GM19043 (cell line): ENCODE results near the gene FPR2.
"Not testable (repeated sequence)": the region's sequence is repeated elsewhere in the genome, so short reads cannot be mapped to it uniquely, and the experiment has no call there.

Source experiments
- ATAC-seq: cut with Tn5 transposase; IDR thresholded peaks from one replicate; pipeline ENCODE4 v1.9.1; 2021; ENCODE audit warnings: low read depth; ENCODE audit not compliant: unreplicated experiment

FPR2 gene

DNA sequence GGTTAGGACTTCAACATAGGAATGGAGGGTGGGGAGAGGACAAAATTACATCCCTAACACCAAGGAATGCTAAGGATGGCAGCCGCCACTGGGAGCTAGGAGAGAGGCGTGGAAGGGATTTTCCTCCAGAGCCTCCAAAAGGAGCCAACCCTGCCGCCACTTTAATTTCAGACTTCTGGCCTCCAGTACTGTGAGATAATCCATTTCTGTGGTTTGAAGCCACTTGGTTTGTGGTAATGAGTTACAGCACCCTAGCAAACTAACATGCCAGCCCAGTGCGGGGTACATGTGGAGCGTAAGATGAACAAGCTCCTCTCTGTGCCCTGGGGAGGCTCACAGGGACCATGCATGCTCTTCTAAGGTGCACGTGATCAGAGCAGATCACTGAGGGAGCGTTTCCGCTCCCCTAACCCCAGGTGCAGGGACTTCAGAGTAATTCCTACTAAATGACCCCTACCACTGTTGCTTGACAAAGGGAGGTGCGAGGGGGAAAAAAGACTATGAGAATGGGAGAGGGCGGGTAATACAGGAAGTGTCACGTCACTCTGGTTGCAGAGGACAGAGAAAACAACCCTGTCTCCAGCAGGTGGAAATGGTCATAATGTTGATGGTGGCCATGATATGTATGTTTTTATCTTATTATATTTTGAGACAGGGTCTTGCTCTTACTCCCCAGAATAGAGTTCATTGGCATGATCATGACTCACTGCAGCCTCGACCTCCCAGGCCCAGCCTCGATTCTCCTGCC, 21.3 kb upstream of the FPR2 start:
- no peak for ATAC-seq

DNA sequence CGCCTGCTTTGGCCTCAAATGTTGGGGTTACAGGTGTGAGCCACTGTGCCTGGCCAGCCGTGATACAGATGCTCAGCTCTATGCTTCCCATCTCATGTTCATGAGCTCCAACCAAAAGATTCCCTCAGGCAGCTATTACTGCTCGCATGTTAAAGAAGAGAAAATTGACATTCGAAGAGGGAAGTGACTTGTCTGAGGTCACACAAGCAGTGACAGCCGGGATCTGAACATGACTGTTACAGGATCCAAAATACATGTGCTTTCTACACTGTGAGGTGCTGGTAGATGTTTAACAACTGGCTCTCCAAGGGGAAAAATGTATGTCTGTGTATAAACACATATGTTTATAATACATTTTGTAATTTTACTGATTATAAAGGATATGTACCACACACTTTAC, 20.6 kb upstream of the FPR2 start:
- ATAC-seq, result no peak

DNA sequence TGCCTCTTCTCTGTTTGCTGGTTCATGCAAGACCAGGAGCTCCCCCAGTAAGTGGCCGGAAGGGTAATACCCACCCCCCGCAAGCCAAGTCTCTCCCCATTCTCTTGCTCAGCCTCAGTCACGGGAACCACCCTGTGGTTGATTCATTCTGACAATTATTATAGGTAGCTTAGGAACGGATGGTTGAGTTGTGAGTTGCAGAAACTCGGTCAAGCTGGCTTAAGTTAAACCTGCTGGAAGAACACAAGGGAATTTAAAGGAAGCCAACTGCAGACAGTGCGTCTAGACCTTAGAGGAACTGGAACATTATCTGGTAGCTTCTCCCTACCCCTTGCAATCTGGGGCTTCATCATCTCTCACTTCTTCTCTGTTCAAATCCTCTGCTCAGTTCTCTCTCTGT, 18.2 kb upstream of the FPR2 start:
- no peak for ATAC-seq

DNA sequence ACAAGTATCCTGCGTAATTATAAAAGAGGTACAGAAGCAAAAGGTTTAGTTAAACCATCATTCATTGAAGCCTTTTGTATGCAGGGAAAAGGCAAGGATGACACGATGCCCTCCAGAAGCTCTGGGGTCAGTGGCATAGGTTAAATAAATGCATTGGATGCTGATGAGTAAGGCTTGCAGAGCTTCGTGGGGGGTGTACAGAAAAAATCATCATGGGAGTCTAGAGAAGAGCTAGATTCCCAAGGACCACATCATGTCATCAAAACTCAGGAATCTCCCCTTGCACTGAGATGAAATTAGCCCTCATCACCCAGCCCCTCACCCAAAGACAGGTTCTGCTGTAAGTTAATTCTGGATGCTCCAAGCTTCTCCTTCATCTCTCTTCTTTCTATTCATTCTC, 17.6 kb upstream of the FPR2 start:
- no peak for ATAC-seq

DNA sequence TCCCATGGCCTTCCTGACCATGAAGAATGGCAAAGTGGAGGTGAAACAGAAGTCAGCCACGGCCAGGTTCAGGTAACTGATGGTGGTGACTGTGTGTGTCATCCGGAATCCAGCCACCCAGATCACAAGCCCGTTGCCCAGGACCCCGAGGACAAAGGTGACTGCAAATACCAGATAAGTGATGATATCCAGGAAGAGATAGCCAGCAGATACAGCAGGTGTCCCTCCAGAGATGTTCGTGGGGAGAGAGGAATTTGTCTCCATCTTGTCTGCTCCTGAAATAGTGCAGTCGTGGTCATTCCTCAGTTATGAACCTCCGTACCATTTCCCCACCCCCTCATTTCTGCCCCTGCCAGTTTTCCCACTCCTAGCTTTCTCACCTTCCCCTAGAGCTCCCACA, 14.2 kb upstream of the FPR2 start:
- ATAC-seq, result no peak

DNA sequence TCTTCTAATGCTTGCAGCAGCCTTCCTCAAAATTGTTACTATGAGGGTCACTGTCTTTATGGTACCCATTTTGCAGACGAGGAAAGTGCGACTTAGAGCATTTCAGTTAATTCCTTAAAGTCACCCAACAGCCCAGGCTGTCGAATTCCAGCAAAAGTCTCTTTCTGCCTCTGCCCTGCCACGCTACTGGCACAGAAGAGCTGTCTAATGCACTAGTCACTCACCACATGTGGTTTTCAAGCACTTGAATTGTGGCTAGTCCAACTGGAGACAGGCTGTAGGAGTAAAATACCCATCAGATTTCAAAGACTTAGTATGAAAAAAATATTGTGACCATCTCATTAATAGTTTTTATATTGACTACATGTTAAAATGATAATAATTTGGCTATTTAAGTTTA, 11.0 kb upstream of the FPR2 start:
- no peak for ATAC-seq

DNA sequence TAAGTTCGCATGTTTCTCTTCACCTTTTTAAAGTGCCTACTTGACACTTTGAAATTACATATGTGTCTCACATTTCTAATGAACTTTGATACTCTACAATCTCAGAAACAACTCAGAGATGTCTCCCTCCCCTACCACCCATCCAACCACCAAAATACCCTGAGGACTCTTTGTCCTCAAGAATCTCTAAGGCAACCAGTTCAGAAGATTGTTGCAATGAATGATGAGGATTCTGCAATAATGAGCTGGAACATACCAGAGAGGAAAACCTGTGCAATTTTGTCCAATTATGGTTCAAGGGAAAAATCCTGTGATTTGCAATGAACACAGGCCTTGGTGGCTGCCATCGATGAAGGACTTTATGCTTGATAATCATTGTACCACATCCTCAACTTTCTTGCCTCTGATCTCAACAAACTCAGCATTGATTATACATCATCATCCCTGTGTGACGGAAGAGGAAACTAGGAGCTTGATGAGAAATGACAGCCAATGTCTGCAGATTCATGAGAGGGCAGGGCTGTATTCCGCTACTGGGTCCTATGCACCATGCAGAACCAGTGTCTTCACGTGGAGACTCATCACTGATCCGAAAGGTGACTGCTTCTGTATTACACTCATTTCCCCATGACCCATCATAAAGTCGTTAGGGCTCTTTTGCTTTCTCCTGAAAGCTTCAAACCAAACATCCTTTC, 10.4 kb upstream of the FPR2 start:
- ATAC-seq, result no peak

DNA sequence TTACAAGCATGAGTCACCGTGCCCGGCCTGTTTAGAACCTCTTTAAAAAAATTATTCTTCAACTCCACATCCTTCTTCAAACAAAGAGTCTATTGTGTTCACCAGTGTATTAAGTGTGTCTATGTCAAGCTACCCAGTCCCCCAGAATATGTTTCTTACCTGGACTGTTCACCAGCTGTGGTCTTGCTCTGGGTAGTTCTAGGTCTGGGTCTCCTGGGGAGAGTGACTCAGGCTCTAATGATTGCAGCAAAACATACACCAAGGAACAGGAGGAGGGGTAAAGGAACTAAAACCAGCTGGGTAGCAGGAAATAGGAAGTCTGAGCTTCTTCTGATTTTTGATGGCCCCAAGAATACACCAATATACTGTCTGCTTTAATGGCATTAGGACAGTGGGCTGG, 9.3 kb upstream of the FPR2 start, which contains the start of gene FPR1:
FPR1 (minus strand) TSS at position 224 of the 400 bp plus-strand sequence. CDS start 4,884 bp downstream, outside the sequence.
- no peak for ATAC-seq

DNA sequence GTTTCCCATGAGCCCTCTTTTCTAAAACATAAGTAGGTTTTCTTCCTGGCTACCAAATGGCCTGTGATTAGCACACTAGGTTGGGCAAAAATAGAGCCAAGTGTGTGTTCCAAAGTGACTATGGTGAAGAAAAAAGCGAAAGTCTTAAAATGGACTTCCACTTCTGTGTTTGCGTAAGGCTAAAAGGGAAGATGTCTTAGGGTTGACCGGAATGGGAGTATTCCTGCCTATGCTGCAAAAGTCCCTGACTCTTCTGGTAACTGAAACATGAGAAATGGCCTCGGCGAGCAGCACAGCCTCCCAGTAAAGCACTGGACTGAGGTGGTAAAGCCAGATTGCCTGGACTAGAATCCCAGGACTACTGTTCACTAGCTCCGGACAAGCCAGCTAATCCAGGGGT, 6.9 kb upstream of the FPR2 start:
- no peak for ATAC-seq

DNA sequence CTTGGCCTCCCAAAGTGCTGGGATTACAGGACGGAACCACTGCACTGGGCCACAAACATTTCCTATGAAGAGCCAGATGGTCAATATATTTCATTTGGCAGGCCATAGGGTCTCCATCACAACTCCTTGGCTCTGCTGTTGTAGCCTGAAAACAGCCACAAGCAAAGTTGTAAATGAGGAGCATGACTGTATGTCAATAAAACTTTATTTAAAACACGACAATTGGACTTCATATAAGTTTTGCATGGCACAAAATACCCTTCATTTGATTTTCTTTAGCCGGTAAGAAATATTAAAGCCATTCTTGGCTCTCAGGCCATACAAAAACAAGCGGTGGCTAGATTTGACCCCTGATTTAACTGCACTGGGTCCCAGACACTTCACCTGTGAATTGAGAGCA, 6.2 kb upstream of the FPR2 start:
- ATAC-seq, result no peak

DNA sequence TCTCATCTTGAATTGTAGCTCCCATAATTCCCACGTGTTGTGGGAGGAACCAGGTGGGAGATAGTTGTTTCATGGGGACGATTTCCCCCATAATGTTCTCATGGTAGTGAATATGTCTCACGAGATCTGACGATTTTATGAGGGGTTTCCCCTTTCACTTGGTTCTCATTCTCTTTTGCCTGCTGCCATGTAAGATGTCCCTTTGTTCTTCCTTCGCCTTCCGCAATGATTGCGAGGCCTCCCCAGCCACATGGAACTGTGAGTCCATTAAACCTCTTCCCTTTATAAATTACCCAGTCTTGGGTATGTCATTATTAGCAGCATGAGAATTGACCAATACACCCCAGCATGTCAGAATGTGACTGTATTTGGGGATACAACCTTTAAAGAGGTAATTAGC, 5.4 kb upstream of the FPR2 start:
- no peak for ATAC-seq

DNA sequence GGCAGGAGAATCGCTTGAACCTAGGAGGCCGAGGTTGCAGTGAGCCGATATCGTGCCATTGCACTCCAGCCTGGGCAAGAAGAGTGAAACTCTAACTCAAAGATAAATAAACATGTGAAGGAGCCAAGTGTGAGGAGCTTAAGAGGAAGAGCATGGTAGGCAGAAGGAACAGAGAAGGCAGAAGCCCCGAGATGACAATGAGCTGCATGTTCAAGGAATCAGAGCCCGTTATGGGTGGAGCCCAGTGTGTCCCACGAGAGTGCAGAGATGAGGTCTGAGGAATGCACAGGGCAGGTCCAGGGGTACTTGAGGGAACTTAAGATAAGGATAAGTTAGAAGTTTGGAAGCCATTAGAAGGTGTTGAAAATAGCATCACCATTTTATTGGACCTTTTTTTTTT, 716 bp downstream of the FPR2 start:
- ATAC-seq, result no peak

DNA sequence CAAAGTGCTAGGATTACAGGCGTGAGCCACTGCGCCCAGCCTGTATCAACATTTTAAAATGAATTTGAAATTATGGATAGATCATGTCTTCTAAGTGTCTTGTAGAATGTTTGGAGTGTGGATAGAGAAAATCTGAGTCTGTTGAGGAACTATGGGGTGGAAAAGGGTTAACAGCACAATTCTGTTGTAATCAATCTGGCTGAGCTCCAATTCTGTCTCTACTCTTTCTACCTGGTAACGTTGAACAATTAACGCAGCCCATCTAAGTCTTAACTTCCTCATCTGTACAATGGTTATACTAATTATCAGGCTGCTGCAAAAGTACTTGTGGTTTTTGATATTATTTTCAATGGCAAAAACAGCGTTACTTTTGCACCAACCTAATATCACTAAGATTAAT, 4.1 kb downstream of the FPR2 start:
- ATAC-seq, result no peak

DNA sequence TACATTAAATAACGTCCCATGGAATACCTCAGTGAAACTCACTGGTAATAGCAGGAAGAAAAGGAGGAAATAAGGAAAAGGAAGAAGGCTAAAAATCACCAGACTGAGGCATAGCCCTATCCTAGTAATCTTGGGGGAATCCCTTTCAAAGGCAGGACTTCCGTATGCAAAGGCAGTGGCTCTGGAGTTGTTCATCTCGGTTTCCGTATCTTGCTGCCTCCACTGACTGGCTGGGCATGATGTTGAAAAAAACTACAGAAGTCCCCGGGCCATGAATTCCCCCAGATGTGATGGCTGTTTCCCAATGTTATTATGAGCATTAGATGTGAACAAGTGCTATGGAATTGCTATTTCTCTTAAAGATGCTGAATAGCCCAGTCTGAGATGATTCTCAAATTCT, 5.5 kb downstream of the FPR2 start:
- ATAC-seq, result no peak

DNA sequence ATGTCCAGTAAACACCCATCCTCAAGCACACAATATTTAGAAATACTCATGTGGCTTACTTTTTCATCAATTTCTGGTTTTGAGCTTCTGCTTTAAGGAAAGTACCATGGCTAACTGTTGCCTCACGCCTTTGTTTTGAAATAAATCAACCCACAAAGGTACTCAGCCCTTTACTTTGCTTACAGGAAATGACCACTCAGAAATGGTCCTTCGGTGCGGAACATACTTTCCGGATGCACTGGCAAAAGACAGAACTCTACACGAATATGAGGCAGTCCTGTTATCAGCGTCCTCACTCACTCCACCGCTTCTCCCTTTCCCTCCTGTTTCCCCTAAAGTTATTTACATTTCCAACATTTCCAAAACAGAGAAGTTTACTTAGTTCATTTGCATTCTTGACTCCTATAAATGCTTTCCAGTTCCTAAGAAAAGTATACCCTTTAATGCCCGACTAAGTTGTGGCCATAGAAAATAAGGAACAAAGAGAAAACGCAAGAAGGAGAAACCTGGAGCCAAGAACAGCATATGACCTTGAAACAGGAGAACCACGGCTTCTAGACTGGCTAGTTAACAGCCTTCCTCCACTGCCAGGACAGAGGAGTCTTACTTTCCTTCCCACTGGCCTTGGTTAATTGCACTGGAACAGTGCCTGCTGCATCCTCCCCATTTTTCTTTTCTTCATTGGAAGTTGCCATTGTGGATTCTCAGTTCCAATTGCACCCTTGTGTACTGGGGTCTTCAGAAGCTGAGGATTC, 10.6 kb downstream of the FPR2 start:
- ATAC-seq, result no peak

DNA sequence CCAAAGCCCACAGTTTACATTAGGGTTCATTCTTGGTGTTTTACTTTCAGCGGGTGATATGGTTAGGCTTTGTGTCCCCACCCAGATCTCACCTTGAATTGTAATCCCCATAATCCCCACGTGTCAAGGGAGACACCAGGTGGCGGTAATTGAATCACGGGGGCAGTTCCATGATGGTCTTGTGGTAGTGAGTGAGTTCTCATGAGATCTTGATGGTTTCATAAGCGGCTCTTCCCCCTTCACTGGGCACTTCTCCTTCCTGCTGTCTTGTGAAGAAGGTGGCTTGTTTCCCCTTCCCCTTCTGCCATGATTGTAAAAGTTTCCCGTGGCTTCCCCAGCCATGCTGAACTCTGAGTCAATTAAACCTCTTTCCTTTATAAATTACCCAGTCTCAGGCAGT, 12.0 kb downstream of the FPR2 start:
- no peak for ATAC-seq

DNA sequence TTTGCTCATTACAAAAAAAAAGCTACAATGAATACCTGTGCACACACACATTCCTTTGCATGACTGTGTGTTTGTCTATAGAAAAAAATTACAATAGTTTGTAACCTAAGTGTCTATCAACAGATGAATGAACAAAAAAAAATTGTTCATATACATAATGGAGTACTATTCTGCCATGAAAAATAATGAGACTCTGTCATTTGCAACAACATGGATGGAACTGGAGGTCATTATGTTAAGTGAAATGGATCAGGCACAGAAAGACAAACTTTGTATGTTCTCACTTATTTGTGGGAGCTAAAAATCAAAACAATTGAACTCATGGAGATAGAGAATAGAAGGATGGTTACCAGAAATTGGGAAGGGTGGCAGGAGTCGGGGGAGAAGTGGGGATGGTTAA, 15.6 kb downstream of the FPR2 start:
- ATAC-seq, result not testable (repeated sequence)

DNA sequence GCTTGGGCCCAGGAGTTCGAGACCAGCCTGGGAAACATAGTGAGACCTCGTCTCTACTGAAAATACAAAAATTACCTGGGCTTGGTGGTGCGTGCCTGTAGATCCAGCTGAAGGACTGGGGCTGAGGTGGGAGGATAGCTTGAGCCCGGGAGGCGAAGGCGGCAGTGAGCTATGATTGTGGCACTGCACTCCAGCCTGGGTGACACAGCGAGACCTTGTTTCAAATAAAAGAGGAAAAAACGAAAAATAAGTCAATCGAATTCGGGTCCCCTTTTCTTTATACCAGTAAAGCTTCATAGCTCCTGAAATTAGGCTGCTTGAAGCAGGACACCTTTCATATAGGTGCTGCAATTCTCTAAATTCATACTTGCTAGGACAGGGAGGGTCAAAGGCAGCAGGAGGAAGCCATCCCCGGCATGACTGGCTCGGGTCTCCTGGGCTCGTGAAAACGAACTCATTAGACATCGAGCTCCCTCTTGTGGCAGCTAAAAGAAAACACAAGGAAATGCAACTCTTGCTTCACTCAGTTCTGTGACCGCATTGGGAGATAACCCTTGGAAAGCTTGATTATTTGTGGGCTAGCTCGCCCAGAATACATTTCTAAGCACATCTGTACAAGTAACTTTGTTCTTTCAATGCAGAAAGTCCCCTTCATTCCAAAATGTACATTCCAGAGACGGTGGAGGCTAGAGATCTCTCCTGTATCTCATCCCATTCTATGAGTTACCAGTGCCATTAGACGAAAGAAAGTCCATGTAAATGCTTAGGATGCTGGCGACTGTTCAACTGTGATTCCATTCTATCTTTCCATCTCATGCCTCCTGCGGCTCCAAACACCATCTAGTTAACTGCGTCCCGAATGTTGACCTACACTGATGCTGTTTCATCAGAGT, 16.8 kb downstream of the FPR2 start:
- no peak for ATAC-seq

DNA sequence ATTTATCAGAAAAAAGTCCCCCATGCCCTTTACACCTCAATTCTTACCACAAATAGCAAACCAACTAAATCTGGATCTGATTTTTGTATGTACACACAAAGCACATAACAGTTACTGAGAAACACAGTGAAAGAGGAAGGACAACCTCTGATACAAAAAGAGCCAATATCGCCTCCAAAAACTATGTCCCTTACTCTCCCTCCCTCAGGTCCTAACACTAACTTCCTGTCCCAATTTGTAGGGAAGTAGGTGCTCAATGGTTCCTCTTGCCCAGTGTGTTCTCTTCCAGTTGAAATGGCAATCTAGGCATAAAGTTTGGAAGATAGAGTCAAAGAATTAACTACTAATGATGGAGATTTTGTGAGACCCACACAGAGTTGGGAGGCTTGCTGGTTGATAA, 18.2 kb downstream of the FPR2 start:
- no peak for ATAC-seq

DNA sequence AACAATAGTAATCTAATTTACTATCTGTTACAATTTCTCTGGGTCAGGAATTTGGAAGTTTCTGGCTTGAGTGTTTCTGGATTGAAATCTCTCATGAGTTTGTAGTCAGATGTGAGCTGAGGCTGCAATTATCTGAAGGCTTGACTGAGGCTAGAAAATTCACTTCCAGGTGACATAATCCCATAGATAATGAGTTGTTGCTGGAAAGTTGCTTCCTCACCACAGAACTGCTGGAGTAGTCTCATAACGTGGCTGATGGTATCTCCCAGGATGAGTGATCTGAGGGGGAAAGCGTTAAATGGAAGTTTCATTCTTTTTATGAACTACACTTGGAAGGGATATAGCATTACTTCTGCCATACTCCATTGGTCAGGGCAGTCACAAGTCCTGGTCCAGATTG, 18.7 kb downstream of the FPR2 start:
- no peak for ATAC-seq

DNA sequence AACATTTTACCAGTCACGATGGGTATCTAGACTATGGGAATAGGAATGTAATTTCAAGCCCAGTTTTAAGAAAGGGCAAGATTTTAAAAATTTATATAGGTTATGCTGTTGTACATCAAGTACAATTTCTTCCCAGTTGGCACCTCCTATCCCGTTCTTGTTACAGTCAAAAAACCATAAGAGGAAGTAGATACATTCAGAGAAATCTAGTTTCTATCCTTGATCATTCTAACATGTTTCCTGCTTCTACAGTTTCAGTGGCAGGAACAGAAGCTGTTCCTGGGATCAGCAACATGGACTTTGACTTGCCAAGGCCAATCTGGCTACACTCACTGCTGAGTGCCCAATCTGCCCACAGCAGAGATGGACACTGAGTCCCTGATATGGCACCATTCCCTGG, 19.3 kb downstream of the FPR2 start:
- no peak for ATAC-seq
